Loucy (cell line): ENCODE data around the gene CIB4.

Experiments
- CTCF ChIP-seq: fragments of 200-600 bp; sonication (generic); conservative IDR thresholded peaks from 2 replicates; pipeline ENCODE4 v1.5.1; 2014; ENCODE audit warnings: mild to moderate bottlenecking, antibody characterized with exemption, low read length
- EZH2phosphoT487 ChIP-seq: fragments of 200-600 bp; IDR thresholded peaks from 2 replicates; pipeline ENCODE4 v1.6.1; 2018; ENCODE audit warnings: antibody characterized with exemption, mild to moderate bottlenecking, moderate library complexity, borderline replicate concordance

GRCh38 chr2:26579025-26579722, 62.0 kb downstream of the CIB4 start:
- TF ChIP-seq CTCF (no peak), EZH2phosphoT487 (no peak)
